PC-9 (cell line): ENCODE measurements around the gene TRIP13.

Experiments
- EZH2 ChIP-seq: fragments of 200-600 bp; sonication (generic); IDR thresholded peaks from 2 replicates; pipeline ENCODE4 v1.8.0; 2017; ENCODE audit warnings: antibody characterized with exemption, low read depth
- TF ChIP-seq, protein P1 (sequence below): fragments of 200-600 bp; sonication (generic); conservative IDR thresholded peaks from 2 replicates; pipeline ENCODE4 v1.6.1; 2017; ENCODE audit warnings: mixed run types, antibody characterized with exemption, mild to moderate bottlenecking, moderate library complexity

- TF ChIP-seq, protein P1, sequence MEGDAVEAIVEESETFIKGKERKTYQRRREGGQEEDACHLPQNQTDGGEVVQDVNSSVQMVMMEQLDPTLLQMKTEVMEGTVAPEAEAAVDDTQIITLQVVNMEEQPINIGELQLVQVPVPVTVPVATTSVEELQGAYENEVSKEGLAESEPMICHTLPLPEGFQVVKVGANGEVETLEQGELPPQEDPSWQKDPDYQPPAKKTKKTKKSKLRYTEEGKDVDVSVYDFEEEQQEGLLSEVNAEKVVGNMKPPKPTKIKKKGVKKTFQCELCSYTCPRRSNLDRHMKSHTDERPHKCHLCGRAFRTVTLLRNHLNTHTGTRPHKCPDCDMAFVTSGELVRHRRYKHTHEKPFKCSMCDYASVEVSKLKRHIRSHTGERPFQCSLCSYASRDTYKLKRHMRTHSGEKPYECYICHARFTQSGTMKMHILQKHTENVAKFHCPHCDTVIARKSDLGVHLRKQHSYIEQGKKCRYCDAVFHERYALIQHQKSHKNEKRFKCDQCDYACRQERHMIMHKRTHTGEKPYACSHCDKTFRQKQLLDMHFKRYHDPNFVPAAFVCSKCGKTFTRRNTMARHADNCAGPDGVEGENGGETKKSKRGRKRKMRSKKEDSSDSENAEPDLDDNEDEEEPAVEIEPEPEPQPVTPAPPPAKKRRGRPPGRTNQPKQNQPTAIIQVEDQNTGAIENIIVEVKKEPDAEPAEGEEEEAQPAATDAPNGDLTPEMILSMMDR: no peak
- no peak for TF ChIP-seq EZH2
Measured at GRCh38 chr5:949275-949543, 56.5 kb downstream of the TRIP13 start.
